PFSK-1 (cell line): ENCODE measurements around the gene DPYD.

Experiments
- POLR2AphosphoS5 ChIP-seq: IDR thresholded peaks from 2 replicates; pipeline ENCODE4 v1.6.1; 2012; ENCODE audit warnings: low read depth, mild to moderate bottlenecking, control low read depth, low read length, moderate library complexity
- SIN3A ChIP-seq: IDR thresholded peaks from 2 replicates; pipeline ENCODE4 v1.6.1; 2012; ENCODE audit warnings: mild to moderate bottlenecking, low read length, moderate library complexity, borderline replicate concordance; ENCODE audit not compliant: insufficient read depth
- TAF1 ChIP-seq: IDR thresholded peaks from 2 replicates; pipeline ENCODE4 v1.6.1; 2012; ENCODE audit warnings: low read length, control low read depth, borderline replicate concordance; ENCODE audit not compliant: insufficient read depth
- TF ChIP-seq, protein P1 (sequence below), 2 experiments: IDR thresholded peaks; 2 replicates each; pipeline versions ENCODE4 v1.6.1 to v1.8.0; 2011 to 2012; ENCODE audit warnings: low read depth in 2 of 2, low read length in 2 of 2, control low read depth in 1 of 2, inconsistent platforms in 1 of 2, mild to moderate bottlenecking in 1 of 2, moderate library complexity in 1 of 2; ENCODE audit not compliant: insufficient read depth in 1 of 2

DNA sequence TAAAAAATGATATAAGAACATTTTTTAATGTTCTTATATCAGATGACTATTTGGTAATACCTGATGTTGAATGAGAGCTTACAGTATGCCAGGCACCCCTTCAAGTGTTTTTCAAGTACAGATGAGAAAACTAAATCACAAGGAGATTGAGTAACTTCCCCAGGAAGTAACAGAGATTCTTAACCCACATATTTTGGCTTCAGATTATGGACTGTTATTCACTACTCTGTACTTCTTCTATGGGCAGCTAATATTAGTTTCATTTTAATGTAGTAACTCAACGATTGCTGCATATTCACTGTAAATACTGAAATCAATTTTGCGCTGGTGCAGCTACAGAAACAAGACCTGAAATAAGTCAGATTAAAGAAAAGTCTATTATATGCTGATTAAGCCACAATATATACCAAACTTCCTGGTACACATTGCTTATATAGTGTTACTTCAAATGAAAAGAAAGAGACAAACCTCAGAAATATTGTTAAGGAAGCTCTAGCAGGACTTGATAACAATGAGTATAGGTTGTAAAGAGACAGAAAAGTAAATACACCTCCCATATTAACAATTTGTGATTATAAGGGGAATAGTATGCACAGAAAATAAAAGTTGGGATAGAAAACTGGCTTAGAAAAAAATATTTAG lies 19.7 kb downstream of the DPYD start:
- no peak for TF ChIP-seq TAF1
- no peak for TF ChIP-seq POLR2AphosphoS5
- TF ChIP-seq SIN3A: no peak
- TF ChIP-seq, protein P1, sequence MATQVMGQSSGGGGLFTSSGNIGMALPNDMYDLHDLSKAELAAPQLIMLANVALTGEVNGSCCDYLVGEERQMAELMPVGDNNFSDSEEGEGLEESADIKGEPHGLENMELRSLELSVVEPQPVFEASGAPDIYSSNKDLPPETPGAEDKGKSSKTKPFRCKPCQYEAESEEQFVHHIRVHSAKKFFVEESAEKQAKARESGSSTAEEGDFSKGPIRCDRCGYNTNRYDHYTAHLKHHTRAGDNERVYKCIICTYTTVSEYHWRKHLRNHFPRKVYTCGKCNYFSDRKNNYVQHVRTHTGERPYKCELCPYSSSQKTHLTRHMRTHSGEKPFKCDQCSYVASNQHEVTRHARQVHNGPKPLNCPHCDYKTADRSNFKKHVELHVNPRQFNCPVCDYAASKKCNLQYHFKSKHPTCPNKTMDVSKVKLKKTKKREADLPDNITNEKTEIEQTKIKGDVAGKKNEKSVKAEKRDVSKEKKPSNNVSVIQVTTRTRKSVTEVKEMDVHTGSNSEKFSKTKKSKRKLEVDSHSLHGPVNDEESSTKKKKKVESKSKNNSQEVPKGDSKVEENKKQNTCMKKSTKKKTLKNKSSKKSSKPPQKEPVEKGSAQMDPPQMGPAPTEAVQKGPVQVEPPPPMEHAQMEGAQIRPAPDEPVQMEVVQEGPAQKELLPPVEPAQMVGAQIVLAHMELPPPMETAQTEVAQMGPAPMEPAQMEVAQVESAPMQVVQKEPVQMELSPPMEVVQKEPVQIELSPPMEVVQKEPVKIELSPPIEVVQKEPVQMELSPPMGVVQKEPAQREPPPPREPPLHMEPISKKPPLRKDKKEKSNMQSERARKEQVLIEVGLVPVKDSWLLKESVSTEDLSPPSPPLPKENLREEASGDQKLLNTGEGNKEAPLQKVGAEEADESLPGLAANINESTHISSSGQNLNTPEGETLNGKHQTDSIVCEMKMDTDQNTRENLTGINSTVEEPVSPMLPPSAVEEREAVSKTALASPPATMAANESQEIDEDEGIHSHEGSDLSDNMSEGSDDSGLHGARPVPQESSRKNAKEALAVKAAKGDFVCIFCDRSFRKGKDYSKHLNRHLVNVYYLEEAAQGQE (IDR thresholded peaks at IDR 0.05; ENCODE audit: insufficient read depth in 1 of 2, low read depth in 2 of 2, low read length in 2 of 2): no peak
